ENCODE measurements around the gene PPM1F. TPM values are rescaled to one million over a fixed set of nuclear protein-coding genes. Genes with fewer than 3 reads are reported as not detected.

The PPM1F gene
- total and polyA plus RNA-seq, 4 donors = 1.8 to 15.5 (median 8.9) TPM

DNA sequence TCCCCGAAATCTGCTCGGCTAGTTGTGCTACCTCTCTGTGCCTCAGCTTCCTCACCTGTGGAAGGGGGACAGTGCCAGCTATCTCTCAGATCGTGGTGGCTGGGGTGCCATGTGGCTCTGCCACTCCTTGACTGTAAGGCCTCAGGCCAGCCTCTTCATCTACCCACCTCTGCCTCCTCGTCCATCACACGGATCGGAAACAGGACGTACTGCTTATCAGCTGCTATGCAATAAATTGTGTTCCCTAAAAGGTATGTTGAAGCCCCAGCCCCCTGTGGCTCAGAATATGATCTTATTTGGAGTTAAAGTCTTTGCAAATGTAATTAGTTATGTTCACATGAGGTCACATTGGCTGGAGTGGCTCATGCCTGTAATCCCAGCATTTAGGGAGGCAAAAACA lies 7.8 kb downstream of the PPM1F start (continued):
- TF ChIP-seq, protein P1, sequence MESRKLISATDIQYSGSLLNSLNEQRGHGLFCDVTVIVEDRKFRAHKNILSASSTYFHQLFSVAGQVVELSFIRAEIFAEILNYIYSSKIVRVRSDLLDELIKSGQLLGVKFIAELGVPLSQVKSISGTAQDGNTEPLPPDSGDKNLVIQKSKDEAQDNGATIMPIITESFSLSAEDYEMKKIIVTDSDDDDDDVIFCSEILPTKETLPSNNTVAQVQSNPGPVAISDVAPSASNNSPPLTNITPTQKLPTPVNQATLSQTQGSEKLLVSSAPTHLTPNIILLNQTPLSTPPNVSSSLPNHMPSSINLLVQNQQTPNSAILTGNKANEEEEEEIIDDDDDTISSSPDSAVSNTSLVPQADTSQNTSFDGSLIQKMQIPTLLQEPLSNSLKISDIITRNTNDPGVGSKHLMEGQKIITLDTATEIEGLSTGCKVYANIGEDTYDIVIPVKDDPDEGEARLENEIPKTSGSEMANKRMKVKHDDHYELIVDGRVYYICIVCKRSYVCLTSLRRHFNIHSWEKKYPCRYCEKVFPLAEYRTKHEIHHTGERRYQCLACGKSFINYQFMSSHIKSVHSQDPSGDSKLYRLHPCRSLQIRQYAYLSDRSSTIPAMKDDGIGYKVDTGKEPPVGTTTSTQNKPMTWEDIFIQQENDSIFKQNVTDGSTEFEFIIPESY (IDR thresholded peaks at IDR 0.05) = no peak
- no peak for TF ChIP-seq RXRA (IDR thresholded peaks at IDR 0.05)

DNA sequence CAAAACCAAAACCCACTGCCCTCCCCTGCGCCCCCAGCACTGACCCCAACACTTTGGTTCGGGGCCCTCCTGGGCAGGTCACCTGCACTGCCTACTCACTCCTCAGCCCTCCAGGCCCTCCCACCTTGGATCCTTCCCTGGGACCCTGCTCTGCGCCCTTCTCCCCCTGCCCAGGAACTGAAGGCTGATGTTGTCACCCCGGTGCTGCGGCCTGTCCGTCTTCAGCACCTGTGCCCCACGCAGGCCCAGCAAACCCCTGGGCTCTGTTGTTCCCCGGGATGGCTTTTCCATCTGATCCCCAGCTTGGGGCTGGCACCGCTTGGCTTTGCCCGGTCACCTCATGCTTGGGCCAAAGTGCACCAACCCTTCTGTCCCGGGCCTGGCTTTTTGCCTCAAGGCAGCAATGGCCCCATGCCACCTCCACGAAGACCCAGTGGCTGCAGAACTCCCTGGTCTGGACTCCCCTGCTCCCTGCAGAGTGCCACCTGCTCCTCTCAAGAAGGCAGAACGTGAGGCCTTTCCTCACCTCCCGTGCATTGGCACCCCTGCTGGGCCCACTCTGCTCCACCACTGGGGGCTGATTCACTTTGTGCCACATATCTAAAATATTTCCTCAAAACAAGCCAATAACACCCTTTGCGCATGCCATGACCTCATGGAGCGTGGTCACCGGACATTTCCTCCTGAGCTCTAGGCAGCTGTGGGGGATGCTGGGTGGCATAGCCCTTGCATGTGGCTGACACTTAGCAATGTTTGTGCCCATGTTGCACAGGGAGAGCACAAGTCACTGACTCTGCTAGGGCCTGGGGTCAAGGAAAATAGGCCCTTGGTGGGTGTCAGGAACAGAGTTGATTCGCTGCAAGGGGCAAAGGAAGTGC lies 8.8 kb downstream of the PPM1F start:
- Histone ChIP-seq H3K27ac (ENCODE audit: low read depth in 1 of 2, low read length in 2 of 2) (peak overlapping the region in 1 of 2 donors; percentile 26), H3K36me3 (ENCODE audit: control insufficient read depth in 4 of 4, insufficient read depth in 3 of 4, low read depth in 1 of 4, low read length in 3 of 4) (peaks cover 0 to 2% (median under 1%) of the 10 kb centered on the region in 4 donors), H3K4me3 (ENCODE audit: low read depth in 1 of 3, low read length in 3 of 3) (no peak overlapping the region), H3K4me1 (ENCODE audit: control insufficient read depth in 4 of 4, insufficient read depth in 4 of 4, low read length in 3 of 4) (peaks cover 12 to 35% (median 23%) of the 10 kb centered on the region in 4 donors), H3K9me3 (ENCODE audit: control insufficient read depth in 4 of 4, low read length in 3 of 4) (no peaks in the 10 kb centered on the region), H3K9ac (ENCODE audit: low read depth in 1 of 2, low read length in 2 of 2) (no peak overlapping the region), H3K27me3 (ENCODE audit: control insufficient read depth in 4 of 4, insufficient read depth in 4 of 4, low read length in 3 of 4) (no peaks in the 10 kb centered on the region)
- peak; percentile 68 to 69 for TF ChIP-seq RXRA (IDR thresholded peaks at IDR 0.05)
- no peak for TF ChIP-seq JUND (IDR thresholded peaks at IDR 0.05)
- TF ChIP-seq, protein P2, sequence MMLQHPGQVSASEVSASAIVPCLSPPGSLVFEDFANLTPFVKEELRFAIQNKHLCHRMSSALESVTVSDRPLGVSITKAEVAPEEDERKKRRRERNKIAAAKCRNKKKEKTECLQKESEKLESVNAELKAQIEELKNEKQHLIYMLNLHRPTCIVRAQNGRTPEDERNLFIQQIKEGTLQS (IDR thresholded peaks at IDR 0.05) = no peak
- TF ChIP-seq, protein P3, sequence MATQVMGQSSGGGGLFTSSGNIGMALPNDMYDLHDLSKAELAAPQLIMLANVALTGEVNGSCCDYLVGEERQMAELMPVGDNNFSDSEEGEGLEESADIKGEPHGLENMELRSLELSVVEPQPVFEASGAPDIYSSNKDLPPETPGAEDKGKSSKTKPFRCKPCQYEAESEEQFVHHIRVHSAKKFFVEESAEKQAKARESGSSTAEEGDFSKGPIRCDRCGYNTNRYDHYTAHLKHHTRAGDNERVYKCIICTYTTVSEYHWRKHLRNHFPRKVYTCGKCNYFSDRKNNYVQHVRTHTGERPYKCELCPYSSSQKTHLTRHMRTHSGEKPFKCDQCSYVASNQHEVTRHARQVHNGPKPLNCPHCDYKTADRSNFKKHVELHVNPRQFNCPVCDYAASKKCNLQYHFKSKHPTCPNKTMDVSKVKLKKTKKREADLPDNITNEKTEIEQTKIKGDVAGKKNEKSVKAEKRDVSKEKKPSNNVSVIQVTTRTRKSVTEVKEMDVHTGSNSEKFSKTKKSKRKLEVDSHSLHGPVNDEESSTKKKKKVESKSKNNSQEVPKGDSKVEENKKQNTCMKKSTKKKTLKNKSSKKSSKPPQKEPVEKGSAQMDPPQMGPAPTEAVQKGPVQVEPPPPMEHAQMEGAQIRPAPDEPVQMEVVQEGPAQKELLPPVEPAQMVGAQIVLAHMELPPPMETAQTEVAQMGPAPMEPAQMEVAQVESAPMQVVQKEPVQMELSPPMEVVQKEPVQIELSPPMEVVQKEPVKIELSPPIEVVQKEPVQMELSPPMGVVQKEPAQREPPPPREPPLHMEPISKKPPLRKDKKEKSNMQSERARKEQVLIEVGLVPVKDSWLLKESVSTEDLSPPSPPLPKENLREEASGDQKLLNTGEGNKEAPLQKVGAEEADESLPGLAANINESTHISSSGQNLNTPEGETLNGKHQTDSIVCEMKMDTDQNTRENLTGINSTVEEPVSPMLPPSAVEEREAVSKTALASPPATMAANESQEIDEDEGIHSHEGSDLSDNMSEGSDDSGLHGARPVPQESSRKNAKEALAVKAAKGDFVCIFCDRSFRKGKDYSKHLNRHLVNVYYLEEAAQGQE (IDR thresholded peaks at IDR 0.05) = no peak
- no peak for TF ChIP-seq FOXA1 (IDR thresholded peaks at IDR 0.05)
- no peak for TF ChIP-seq TAF1 (conservative IDR thresholded peaks at IDR 0.05)
- no peak for TF ChIP-seq GABPA (IDR thresholded peaks at IDR 0.05 in 1 of 2, conservative IDR thresholded peaks at IDR 0.05 in 1 of 2)
- no peak for TF ChIP-seq FOXA2 (IDR thresholded peaks at IDR 0.05)
- TF ChIP-seq, protein P1 (IDR thresholded peaks at IDR 0.05) = no peak
- TF ChIP-seq EGR1 (IDR thresholded peaks at IDR 0.05; ENCODE audit: low read depth in 2 of 2) = no peak
- TF ChIP-seq SP1 (IDR thresholded peaks at IDR 0.05) = peak; percentile 10
- peak; percentile 74 for TF ChIP-seq HNF4A (conservative IDR thresholded peaks at IDR 0.05)
- no peak for TF ChIP-seq RAD21 (IDR thresholded peaks at IDR 0.05)
- TF ChIP-seq, protein P4, sequence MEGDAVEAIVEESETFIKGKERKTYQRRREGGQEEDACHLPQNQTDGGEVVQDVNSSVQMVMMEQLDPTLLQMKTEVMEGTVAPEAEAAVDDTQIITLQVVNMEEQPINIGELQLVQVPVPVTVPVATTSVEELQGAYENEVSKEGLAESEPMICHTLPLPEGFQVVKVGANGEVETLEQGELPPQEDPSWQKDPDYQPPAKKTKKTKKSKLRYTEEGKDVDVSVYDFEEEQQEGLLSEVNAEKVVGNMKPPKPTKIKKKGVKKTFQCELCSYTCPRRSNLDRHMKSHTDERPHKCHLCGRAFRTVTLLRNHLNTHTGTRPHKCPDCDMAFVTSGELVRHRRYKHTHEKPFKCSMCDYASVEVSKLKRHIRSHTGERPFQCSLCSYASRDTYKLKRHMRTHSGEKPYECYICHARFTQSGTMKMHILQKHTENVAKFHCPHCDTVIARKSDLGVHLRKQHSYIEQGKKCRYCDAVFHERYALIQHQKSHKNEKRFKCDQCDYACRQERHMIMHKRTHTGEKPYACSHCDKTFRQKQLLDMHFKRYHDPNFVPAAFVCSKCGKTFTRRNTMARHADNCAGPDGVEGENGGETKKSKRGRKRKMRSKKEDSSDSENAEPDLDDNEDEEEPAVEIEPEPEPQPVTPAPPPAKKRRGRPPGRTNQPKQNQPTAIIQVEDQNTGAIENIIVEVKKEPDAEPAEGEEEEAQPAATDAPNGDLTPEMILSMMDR (IDR thresholded peaks at IDR 0.05; ENCODE audit: low read depth, low read length, missing input control) = no peak
- TF ChIP-seq HNF4G (IDR thresholded peaks at IDR 0.05) = peak; percentile 42
- TF ChIP-seq YY1 (IDR thresholded peaks at IDR 0.05) = no peak
- no peak for TF ChIP-seq NR2F2 (IDR thresholded peaks at IDR 0.05)
- TF ChIP-seq, protein P5, sequence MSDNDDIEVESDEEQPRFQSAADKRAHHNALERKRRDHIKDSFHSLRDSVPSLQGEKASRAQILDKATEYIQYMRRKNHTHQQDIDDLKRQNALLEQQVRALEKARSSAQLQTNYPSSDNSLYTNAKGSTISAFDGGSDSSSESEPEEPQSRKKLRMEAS (IDR thresholded peaks at IDR 0.05) = peak; percentile 56
- WGBS = 65% methylated on average over 18 of the region's 18 CpGs
- DNase-seq (ENCODE audit: low spot score) = no peak

Data from liver (tissue), 9 donors.